Kidney glomerular epithelial cell (primary cell): ENCODE measurements around the gene RNF208.

ENCODE experiments used
- DNase-seq: peaks from one replicate; lab custom pipeline; 2025; lab: John Stamatoyannopoulos, UW

The RNF208 gene

DNA sequence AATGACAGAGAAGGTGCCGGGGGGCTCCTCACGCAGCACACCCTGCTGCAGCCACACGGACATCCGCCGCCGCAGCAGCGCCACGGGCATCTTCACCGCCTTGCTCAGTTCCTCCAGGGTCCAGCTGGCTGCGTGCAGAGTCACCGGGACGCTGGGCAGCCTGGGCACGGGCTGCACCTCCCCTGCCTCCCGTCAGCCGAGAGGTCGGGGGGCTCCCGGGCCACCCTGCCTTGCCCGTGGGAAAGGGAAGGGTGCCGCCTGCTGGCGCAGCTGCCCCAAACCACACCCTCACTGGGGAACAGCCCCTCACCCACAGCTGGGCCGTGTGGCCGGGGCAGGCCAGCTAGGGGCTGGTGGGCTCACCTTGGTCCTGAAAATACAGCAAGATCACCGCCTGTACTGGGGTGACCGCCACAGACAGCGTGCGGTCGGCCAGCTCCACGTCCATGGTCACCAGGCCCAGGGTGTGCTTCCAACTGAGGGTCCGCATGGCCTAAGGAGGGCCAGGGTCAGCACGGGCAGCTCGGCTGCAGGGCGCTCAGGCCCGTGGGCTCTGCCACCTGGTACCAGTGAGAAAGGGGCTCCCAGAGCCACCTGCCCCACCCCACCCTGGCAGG lies 46.6 kb downstream of the RNF208 start:
- DNase-seq, result no peak

GRCh38 chr9:137174722-137175293 lies 47.2 kb downstream of the RNF208 start:
- no peak for DNase-seq

DNA sequence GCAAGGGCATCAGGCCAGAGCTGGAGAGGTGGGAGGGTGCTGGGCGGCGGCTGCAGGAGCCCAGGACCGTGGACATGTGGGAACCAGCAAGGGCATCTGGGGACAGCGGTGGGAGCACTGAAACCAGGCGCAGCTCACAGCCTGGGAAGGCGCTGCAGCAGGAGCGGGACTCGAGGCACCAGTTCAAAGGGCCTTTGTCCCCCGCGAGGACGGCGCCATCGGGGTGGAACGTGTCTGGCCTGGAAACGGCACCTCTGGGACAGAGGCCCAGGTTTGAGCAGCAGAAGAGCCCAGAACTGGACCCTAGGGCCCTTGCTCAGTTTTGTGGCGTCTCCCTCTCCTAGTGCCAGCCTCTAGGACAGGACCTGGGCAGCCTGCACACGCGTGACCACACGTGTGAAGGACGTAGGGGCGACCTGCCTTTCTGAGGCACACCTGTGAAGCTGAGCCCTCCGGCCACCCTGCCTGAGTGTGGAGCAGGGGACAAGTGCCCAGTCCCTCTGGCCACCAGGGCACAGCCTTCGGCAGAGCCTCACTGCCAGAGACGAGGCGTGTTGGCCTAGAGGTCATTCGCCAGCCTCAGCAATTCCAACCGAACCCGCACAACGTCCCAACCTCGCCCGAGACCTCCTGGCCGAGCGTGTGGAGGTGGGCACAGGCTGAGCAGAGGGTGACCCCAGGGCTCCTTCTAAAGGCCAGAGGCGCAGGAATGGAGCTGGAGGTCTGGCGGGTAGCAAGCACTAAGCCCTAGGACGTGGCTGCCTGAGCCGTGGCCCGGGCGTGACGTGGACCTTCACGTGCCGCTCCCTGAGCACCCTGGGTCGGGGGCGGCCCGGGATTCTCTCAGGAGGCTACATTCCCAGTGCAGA lies 48.0 kb downstream of the RNF208 start:
- DNase-seq, result no peak

DNA sequence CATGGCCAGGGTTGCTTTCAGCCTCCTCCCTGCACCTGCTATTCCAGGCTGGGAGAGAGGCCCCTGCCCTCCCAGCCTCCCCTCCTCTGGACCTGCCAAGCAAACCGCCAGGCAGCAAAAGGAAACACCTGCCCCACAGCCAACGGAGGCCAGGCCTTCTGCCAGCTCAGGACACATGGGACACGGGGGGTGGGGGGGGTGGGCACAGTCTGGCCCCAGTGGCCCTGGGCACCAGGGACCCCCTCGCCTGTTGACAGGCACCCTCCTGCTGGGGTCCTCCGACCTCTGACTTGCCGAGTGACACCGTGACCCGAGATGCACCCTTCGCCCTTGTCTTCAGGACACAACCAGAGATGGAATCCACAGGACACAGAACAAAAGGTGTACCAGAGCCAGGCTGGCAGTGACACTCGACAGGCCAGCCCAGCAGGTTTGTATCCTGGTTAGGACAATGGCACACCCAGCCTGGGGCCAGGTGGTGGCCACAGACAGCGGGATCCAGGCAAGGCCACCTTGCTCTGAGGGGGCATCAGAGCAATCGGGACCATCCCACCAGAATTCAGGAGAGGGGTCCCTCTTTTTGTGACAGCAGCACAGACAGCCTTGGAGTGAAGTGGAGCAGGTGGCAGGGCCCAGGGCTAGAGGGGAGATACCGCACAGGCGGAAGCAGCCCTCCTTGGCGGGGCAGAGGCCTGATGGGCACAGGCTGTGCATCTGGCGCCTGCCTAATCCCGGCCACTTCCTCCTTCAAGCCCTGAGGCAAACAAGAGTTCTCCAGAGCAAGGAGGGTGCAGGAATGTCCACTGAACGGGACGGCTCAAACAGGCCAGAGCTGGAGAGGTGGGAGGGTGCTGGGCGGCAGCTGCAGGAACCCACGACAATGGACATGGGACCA lies 48.9 kb downstream of the RNF208 start:
- DNase-seq, result no peak

- no peak for DNase-seq
Measured at GRCh38 chr9:137171149-137171900, 50.7 kb downstream of the RNF208 start.

DNA sequence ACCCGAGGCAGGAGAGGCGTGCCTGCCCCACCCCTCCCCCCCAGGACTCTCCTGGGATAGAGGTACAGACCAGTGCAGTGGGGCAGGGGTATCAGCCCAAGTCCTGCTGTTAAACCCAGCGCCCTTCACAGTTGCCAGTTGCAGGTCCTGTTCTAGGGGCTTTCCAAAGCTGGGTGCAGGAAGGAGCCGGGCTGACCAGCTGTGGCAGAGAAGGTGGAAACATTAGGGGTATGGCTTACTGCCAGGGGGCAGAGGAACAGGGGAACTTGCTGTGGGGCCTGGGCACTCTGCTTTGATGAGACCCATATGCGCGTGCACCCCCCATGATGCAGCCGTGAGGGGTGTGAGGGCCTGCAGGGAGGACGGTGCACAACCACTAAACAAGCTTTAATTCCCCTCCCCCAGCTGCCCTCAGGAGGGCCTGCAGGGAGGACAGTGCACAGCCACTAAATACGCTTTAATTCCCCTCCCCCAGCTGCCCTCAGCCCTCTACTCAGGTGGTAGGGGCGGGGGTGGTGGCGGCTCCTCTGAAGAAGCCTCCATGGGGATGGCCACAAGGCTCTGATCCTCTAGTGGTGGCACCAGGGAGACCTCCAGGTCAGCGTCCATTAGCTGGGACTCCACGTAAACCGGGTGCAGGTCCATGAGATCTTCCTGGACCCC lies 51.4 kb downstream of the RNF208 start:
- DNase-seq, result no peak
